Immature natural killer cell (primary cell): ENCODE results near the gene RPL18A. TPM values are rescaled to one million over a fixed set of nuclear protein-coding genes. Genes with fewer than 3 reads are reported as not detected.

Experiments used
- DNase-seq, 3 donors: peaks; one replicate each; pipeline ENCODE4 v3.0.0; 2022; ENCODE audit warnings: mixed read lengths in 1 of 3
- H3K27ac Mint-ChIP-seq, 6 donors: one replicate each; pipeline ENCODE4 v1.8.0; 2020; ENCODE audit warnings: mixed read lengths in 6 of 6, mild to moderate bottlenecking in 5 of 6, inconsistent platforms in 4 of 6, moderate library complexity in 3 of 6
- H3K27me3 Mint-ChIP-seq, 3 donors: one replicate each; pipeline ENCODE4 v1.8.0; 2020 to 2021; ENCODE audit warnings: low read depth in 3 of 3, mild to moderate bottlenecking in 3 of 3, mixed read lengths in 3 of 3, moderate library complexity in 3 of 3, inconsistent platforms in 1 of 3
- H3K36me3 Mint-ChIP-seq, 3 donors: one replicate each; pipeline ENCODE4 v1.8.0; 2020; ENCODE audit warnings: mixed read lengths in 3 of 3, inconsistent platforms in 2 of 3, mild to moderate bottlenecking in 2 of 3
- H3K4me1 Mint-ChIP-seq, 2 donors: one replicate each; pipeline ENCODE4 v1.8.0; 2020; ENCODE audit warnings: inconsistent platforms in 2 of 2, mild to moderate bottlenecking in 2 of 2, mixed read lengths in 2 of 2, moderate library complexity in 1 of 2
- H3K4me3 Mint-ChIP-seq, 5 donors: one replicate each; pipeline ENCODE4 v1.8.0; 2020; ENCODE audit warnings: mild to moderate bottlenecking in 5 of 5, mixed read lengths in 5 of 5, inconsistent platforms in 3 of 5, moderate library complexity in 3 of 5
- H3K9me3 Mint-ChIP-seq, 6 donors: one replicate each; pipeline ENCODE4 v1.8.0; 2020; ENCODE audit warnings: mild to moderate bottlenecking in 6 of 6, mixed read lengths in 6 of 6, inconsistent platforms in 4 of 6, moderate library complexity in 3 of 6
- polyA plus RNA-seq, 3 donors: library from polyadenylated mRNA; unstranded; fragments of 300-500 nt; fragmentation: Illumina TruSeq; gene quantifications; one replicate each; pipeline ENCODE4 v1.2.3, GENCODE V29; 2021

RPL18A gene
- polyA plus RNA-seq, 3 donors from 2014 or later, result 1,385 to 2,434 (median 1,562) TPM

DNA sequence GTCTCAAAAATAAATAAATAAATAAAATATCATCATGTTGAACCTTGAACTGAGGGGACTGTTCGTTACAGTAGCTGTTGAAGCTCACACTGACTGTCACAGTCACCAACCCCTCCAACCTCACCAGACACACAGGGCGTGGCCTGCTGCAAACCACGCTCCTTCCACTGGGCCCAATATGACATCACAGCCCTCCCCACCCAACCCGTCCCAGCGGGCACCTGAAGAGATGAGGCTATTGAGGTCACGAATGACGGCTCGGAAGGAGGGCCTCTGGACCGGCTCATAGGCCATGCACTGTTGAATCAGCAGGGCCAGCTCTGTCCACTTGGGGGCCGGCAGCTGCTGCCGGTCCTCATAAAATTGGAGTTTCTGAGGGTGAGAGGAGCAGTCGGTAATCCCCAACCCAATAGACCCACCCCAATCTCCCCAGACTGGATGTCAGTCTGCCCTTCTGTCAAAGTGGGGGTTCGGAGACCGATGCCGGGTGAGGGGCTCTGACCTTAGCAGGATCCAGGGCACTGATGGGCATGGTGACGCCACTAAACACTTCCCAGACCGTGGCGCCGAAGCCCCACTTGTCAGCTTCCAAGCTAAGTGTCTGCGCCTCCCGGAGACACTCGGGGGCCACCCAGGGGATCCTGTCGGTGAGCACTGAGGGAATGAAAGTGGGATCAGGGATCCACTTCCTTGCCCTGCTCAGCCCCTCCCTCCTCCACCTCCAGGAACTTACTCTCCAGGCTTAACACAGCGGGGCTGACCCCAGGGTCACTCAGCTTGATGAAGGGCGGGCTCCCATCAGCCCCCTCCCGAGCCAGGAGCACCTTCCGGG lies 25.1 kb upstream of the RPL18A start:
- H3K27ac Mint-ChIP-seq, result peak overlapping the region in 3 of 6 donors; percentile 1 to 59 (median 40)
- H3K4me3 Mint-ChIP-seq, result no peak overlapping the region
- H3K27me3 Mint-ChIP-seq, result peaks cover 0 to 3% (median 2%) of the 10 kb centered on the region in 3 donors
- H3K4me1 Mint-ChIP-seq, result peaks cover 9 to 11% of the 10 kb centered on the region in 2 donors
- no peaks in the 10 kb centered on the region for H3K9me3 Mint-ChIP-seq
- DNase-seq, result no peak
- peaks cover 13 to 46% (median 22%) of the 10 kb centered on the region in 3 donors for H3K36me3 Mint-ChIP-seq

DNA sequence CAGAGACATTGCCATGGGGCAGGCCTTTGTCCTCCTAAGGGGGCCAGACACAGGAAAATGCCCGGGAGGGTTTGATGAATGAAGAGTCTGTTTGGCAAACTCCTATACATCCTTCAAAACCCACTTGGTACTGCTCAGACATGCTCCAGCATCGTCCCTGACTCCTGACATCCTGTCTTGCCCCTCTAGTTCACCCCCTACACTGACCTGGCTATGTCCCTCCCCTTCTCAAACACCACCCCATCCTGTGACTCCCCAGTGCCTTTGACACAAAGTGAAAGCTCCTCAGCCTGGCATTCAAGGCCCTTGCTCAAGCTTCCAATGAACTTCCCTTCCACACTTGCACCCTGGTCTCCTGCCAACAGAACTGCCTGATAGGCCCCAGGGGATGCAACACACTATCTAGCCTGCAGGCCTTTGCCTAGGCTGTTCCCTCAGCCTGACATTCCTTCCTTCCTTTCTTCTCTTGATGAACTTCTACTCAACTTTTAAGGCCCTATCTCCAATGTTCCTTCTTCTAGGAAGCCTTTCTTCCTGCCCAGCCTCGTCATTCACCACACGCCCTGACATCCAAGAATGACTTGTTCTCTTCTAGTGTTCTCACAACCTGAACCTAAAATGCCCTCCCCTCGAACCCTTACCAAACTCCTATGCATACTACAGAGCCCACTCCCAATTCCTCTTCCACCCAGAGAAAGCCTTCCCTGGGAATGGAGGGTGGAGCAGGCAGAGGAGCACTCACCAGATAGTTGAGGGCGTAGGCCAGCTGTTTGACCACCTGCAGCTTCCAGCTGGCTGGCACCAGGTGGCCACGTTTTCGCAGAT lies 24.3 kb upstream of the RPL18A start:
- no peak for DNase-seq
- Mint-ChIP-seq H3K4me3 (no peak overlapping the region), H3K27me3 (peaks cover 0 to 3% (median 2%) of the 10 kb centered on the region in 3 donors), H3K27ac (peak overlapping the region; percentile 1 to 68 (median 52)), H3K9me3 (no peaks in the 10 kb centered on the region), H3K36me3 (peaks cover 13 to 45% (median 26%) of the 10 kb centered on the region in 3 donors), H3K4me1 (peaks cover 9 to 11% of the 10 kb centered on the region in 2 donors)

GRCh38 chr19:17836530-17836929 lies 23.2 kb upstream of the RPL18A start:
- Mint-ChIP-seq H3K9me3 (no peaks in the 10 kb centered on the region), H3K4me3 (no peak overlapping the region), H3K4me1 (peaks cover 10 to 11% of the 10 kb centered on the region in 2 donors), H3K27ac (peak overlapping the region in 5 of 6 donors; percentile 15 to 91 (median 49)), H3K36me3 (peaks cover 12 to 49% (median 26%) of the 10 kb centered on the region in 3 donors), H3K27me3 (peaks cover 0 to 3% (median 2%) of the 10 kb centered on the region in 3 donors)
- DNase-seq, result no peak

GRCh38 chr19:17837972-17838371 lies 21.7 kb upstream of the RPL18A start:
- H3K36me3 Mint-ChIP-seq, result peaks cover 9 to 41% (median 26%) of the 10 kb centered on the region in 3 donors
- no peak overlapping the region for H3K4me3 Mint-ChIP-seq
- DNase-seq, result no peak
- no peaks in the 10 kb centered on the region for H3K9me3 Mint-ChIP-seq
- no peak overlapping the region for H3K27ac Mint-ChIP-seq
- H3K27me3 Mint-ChIP-seq, result peaks cover 0 to 2% (median 1%) of the 10 kb centered on the region in 3 donors
- peaks cover 10 to 11% of the 10 kb centered on the region in 2 donors for H3K4me1 Mint-ChIP-seq

GRCh38 chr19:17840019-17840418 lies 19.7 kb upstream of the RPL18A start:
- H3K36me3 Mint-ChIP-seq, result peaks cover 7 to 45% (median 26%) of the 10 kb centered on the region in 3 donors
- H3K27me3 Mint-ChIP-seq, result peaks cover 0 to 1% (median 0%) of the 10 kb centered on the region in 3 donors
- DNase-seq, result no peak
- peaks cover 23 to 27% of the 10 kb centered on the region in 2 donors for H3K4me1 Mint-ChIP-seq
- peak overlapping the region in 3 of 6 donors; percentile 12 to 64 (median 40) for H3K27ac Mint-ChIP-seq
- no peaks in the 10 kb centered on the region for H3K9me3 Mint-ChIP-seq
- H3K4me3 Mint-ChIP-seq, result no peak overlapping the region

DNA sequence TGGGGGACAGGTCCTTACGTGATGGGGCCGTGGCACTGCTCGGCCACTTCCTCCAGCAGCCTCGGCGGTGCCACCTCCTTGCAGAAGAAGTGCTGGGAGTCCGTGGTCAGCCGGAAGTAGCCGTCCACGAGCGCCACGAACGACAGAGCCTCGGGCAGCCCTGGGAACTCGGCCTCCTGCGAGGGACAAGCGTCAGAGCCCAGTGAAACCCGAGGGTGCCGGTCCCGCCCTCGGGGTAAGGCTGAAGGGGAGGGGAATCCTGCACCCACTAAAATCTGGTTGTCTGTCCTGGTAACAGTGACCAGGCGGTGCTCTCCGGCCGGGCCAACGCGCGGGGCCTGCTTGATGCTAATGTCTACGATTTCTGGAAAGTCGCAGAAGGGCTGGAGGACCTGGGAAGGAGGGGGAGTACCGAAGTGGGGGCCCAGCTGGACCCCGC lies 18.3 kb upstream of the RPL18A start:
- DNase-seq, result no peak
- Mint-ChIP-seq H3K4me1 (peaks cover 27 to 31% of the 10 kb centered on the region in 2 donors), H3K36me3 (peaks cover 0 to 34% (median 15%) of the 10 kb centered on the region in 3 donors), H3K9me3 (no peaks in the 10 kb centered on the region), H3K27me3 (peaks cover under 1 to 2% (median 2%) of the 10 kb centered on the region in 3 donors), H3K4me3 (no peak overlapping the region), H3K27ac (peak overlapping the region in 1 of 6 donors; percentile 64)

DNA sequence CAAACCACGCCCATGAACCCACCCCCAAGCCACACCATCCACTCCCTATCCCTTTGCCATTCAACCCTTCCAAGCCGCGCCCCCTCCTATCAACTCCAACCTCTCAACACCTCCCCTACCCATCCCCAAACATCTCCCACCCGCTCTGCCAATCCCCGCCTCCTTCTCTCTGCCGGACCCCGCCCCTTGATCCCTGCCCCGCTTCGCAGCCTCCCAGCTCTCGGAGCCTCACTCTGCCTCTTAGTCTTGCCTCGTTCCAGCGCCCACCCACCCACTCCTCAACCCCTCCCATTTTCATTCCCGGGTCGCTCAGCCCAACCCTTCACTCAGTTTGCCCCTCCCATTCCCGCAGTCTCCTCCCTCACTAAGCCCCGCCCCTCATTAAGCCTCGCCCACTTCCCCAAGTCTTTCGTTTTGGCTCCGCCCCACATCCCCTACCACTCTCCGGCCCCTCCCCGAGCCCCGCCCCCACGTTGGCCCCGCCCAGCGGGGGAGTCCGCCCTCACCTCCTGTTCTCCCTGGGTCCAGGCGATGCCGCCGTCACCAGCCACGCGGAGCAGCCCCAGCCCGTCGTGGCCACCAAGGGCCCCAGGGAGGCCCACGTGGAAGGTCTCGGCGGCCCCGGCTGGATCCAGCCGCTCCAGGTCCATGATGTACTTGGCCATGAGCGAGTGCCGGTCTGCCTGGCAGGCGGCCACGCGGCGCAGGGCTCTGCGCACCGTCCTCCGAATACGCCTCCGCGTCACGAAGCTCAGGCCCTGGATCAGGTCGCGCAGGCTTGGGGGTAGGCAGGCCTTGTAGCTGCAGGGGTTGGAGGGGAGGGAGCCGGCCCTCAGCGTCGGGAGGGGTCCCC lies 17.7 kb upstream of the RPL18A start:
- no peak overlapping the region for H3K4me3 Mint-ChIP-seq
- H3K4me1 Mint-ChIP-seq, result peaks cover 33 to 35% of the 10 kb centered on the region in 2 donors
- H3K36me3 Mint-ChIP-seq, result peaks cover 0 to 29% (median 11%) of the 10 kb centered on the region in 3 donors
- peaks cover 2 to 5% (median 3%) of the 10 kb centered on the region in 3 donors for H3K27me3 Mint-ChIP-seq
- DNase-seq, result peak in 1 of 3 donors; percentile 22
- peak overlapping the region in 1 of 6 donors; percentile 64 for H3K27ac Mint-ChIP-seq
- no peaks in the 10 kb centered on the region for H3K9me3 Mint-ChIP-seq

GRCh38 chr19:17842663-17843291 lies 16.9 kb upstream of the RPL18A start:
- no peak for DNase-seq
- peaks cover 0 to 28% (median 8%) of the 10 kb centered on the region in 3 donors for H3K36me3 Mint-ChIP-seq
- H3K27ac Mint-ChIP-seq, result no peak overlapping the region
- H3K9me3 Mint-ChIP-seq, result no peaks in the 10 kb centered on the region
- peaks cover 3 to 11% (median 8%) of the 10 kb centered on the region in 3 donors for H3K27me3 Mint-ChIP-seq
- H3K4me3 Mint-ChIP-seq, result no peak overlapping the region
- peaks cover 34 to 37% of the 10 kb centered on the region in 2 donors for H3K4me1 Mint-ChIP-seq

GRCh38 chr19:17843292-17843827 lies 16.4 kb upstream of the RPL18A start:
- Mint-ChIP-seq H3K4me1 (peaks cover 38 to 43% of the 10 kb centered on the region in 2 donors), H3K36me3 (peaks cover 0 to 22% (median 4%) of the 10 kb centered on the region in 3 donors), H3K4me3 (no peak overlapping the region), H3K27me3 (peaks cover 3 to 12% (median 8%) of the 10 kb centered on the region in 3 donors), H3K27ac (peak overlapping the region in 3 of 6 donors; percentile 34 to 69 (median 45)), H3K9me3 (no peaks in the 10 kb centered on the region)
- no peak for DNase-seq

- Mint-ChIP-seq H3K27ac (peak overlapping the region in 5 of 6 donors; percentile 29 to 69 (median 43)), H3K36me3 (peaks cover 0 to 18% (median 4%) of the 10 kb centered on the region in 3 donors), H3K27me3 (peaks cover 3 to 12% (median 8%) of the 10 kb centered on the region in 3 donors), H3K9me3 (no peaks in the 10 kb centered on the region), H3K4me1 (peaks cover 45 to 48% of the 10 kb centered on the region in 2 donors), H3K4me3 (peak overlapping the region in 3 of 5 donors; percentile 14 to 70 (median 17))
- no peak for DNase-seq
These were observed 15.7 kb upstream of the RPL18A start for GRCh38 chr19:17843908-17844490.

DNA sequence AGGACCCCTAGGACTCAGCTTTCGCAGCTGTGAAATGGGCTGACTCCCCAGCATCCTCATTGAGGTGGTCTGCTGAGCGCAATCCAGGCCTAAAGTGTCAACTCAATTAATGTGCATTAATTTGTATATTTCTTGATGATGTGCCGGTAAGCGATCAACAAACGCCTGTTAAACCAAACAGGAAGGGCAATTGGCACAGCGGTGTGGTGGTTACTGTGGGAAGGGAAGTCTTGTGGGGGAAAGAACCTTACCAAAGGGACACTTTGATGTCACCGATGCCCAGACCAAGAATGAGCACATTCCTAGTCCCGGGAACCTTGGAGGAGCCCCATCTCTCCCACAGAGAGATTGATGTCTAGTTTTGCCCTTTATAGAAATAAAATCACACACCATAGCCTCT lies 13.6 kb upstream of the RPL18A start:
- Mint-ChIP-seq H3K36me3 (peaks cover 0 to 6% (median 0%) of the 10 kb centered on the region in 3 donors), H3K27ac (peak overlapping the region; percentile 93 to 99 (median 96)), H3K4me3 (peak overlapping the region; percentile 84 to 92 (median 88)), H3K27me3 (peaks cover 3 to 12% (median 12%) of the 10 kb centered on the region in 3 donors), H3K4me1 (peaks cover 63 to 66% of the 10 kb centered on the region in 2 donors), H3K9me3 (no peaks in the 10 kb centered on the region)
- DNase-seq, result peak; percentile 49 to 58 (median 52)
